SK-N-SH treated with all-trans-retinoic acid at 6 μM for 48 hours (cell line): ENCODE measurements around the gene CACNA1D.

Experiments used
- ATAC-seq: fragments of 200-7000 bp; cut with Tn5 transposase; 3 replicates; pipeline ENCODE4 v1.9.1; 2020; ENCODE audit warnings: mild to moderate bottlenecking, moderate library complexity
- BACH2 ChIP-seq: fragments of 250-450 bp; sonication (Bioruptor Pico); IDR thresholded peaks from 2 replicates; pipeline ENCODE4 v1.9.0; 2021; ENCODE audit warnings: mild to moderate bottlenecking, borderline replicate concordance
- CREB5 ChIP-seq: fragments of 250-450 bp; sonication (Bioruptor Pico); IDR thresholded peaks from 2 replicates; pipeline ENCODE4 v1.5.1; 2020; ENCODE audit warnings: low read depth, mild to moderate bottlenecking, moderate library complexity
- CSDC2 ChIP-seq: fragments of 250-450 bp; sonication (Bioruptor Pico); IDR thresholded peaks from 2 replicates; pipeline ENCODE4 v1.5.0; 2020; ENCODE audit warnings: mild to moderate bottlenecking, moderate library complexity
- ESRRG ChIP-seq: fragments of 250-450 bp; sonication (Bioruptor Pico); IDR thresholded peaks from 2 replicates; pipeline ENCODE4 v1.6.1; 2021; ENCODE audit warnings: mild to moderate bottlenecking
- GLIS3 ChIP-seq: fragments of 250-450 bp; sonication (Bioruptor Pico); IDR thresholded peaks from 2 replicates; pipeline ENCODE4 v1.5.0; 2020; ENCODE audit warnings: mild to moderate bottlenecking, moderate library complexity
- ISL1 ChIP-seq: fragments of 250-450 bp; sonication (Bioruptor Pico); IDR thresholded peaks from 2 replicates; pipeline ENCODE4 v2.1.2; 2022; ENCODE audit warnings: mild to moderate bottlenecking, moderate library complexity
- OSR1 ChIP-seq: fragments of 250-450 bp; sonication (Bioruptor Pico); IDR thresholded peaks from 2 replicates; pipeline ENCODE4 v1.8.0; 2022; ENCODE audit warnings: moderate library complexity, mild to moderate bottlenecking, inconsistent platforms
- PATZ1 ChIP-seq: fragments of 250-450 bp; sonication (Bioruptor Pico); IDR thresholded peaks from 2 replicates; pipeline ENCODE4 v1.8.0; 2020; ENCODE audit warnings: mild to moderate bottlenecking, moderate library complexity, borderline replicate concordance
- RARB ChIP-seq: fragments of 250-450 bp; sonication (Bioruptor Pico); IDR thresholded peaks from 2 replicates; pipeline ENCODE4 v1.8.0; 2021; ENCODE audit warnings: mild to moderate bottlenecking, moderate library complexity
- SNAI2 ChIP-seq: fragments of 250-450 bp; sonication (Bioruptor Pico); IDR thresholded peaks from 2 replicates; pipeline ENCODE4 v1.5.0; 2020; ENCODE audit warnings: mild to moderate bottlenecking, moderate library complexity
- ZC3H10 ChIP-seq: fragments of 250-450 bp; sonication (Bioruptor Pico); IDR thresholded peaks from 2 replicates; pipeline ENCODE4 v1.5.1; 2021; ENCODE audit warnings: mild to moderate bottlenecking, moderate library complexity
- ZFP3 ChIP-seq: fragments of 250-450 bp; sonication (Bioruptor Pico); IDR thresholded peaks from 2 replicates; pipeline ENCODE4 v1.5.0; 2020; ENCODE audit warnings: mild to moderate bottlenecking, moderate library complexity
- ZNF565 ChIP-seq: fragments of 450-650 bp; formaldehyde crosslinking; conservative IDR thresholded peaks from 2 replicates; pipeline ENCODE4 v1.5.0; 2020; ENCODE audit warnings: low read depth, mild to moderate bottlenecking, moderate library complexity
- ZNF70 ChIP-seq: fragments of 450-650 bp; formaldehyde crosslinking; IDR thresholded peaks from 2 replicates; pipeline ENCODE4 v1.5.0; 2020; ENCODE audit warnings: mild to moderate bottlenecking, moderate library complexity
- ZNF8 ChIP-seq: fragments of 450-650 bp; formaldehyde crosslinking; IDR thresholded peaks from 2 replicates; pipeline ENCODE4 v1.5.0; 2020; ENCODE audit warnings: mild to moderate bottlenecking, moderate library complexity
- TF ChIP-seq, protein P1 (sequence below): fragments of 250-450 bp; sonication (Bioruptor Pico); IDR thresholded peaks from 2 replicates; pipeline ENCODE4 v1.5.1; 2021; ENCODE audit warnings: mild to moderate bottlenecking, moderate library complexity
- TF ChIP-seq, protein P2 (sequence below): fragments of 250-450 bp; sonication (Bioruptor Pico); IDR thresholded peaks from 2 replicates; pipeline ENCODE4 v1.8.0; 2021; ENCODE audit warnings: low read depth, mild to moderate bottlenecking, moderate library complexity, borderline replicate concordance
- TF ChIP-seq, protein P3 (sequence below): fragments of 250-450 bp; sonication (Bioruptor Pico); IDR thresholded peaks from 2 replicates; pipeline ENCODE4 v1.5.0; 2020; ENCODE audit warnings: mild to moderate bottlenecking, moderate library complexity

Gene CACNA1D

GRCh38 chr3:53511246-53511645 lies 16.8 kb downstream of the CACNA1D start:
- no peak for TF ChIP-seq ZC3H10 (CRISPR knock-in tag)
- TF ChIP-seq CREB5 (CRISPR knock-in tag), result no peak
- no peak for TF ChIP-seq ISL1 (CRISPR knock-in tag)
- no peak for ATAC-seq

DNA sequence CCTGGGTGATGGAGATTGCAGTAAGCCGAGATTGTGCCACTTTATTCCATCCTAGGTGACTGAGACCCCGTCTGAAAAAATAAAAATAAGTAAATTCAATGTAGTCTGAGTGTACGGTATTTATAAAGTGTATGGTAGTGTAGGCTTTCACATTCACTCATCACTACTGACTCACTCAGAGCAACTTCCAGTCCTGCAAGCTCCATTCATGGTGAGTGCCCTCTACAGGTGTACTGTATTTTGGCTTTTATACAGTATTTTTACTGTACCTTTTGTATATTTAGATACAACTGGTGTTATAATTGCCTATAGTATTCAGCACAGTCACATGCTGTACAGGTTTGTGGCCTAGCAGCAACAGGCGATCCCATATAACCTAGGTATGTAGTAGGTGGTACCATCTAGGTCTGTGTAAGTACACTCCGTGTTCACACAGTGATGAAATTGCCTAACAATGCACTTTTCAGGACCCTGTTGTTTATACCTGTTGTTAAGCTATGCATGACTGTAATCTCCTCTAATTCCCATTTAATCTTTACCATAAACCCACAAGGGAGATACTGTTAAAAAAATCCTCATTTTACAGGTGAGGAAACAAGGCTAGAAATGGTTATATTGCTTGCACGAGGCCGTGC lies 19.3 kb downstream of the CACNA1D start:
- ATAC-seq, result peak; percentile 62
- TF ChIP-seq ZNF8 (CRISPR knock-in tag) (no peak), OSR1 (CRISPR knock-in tag) (no peak)
- TF ChIP-seq, protein P1, sequence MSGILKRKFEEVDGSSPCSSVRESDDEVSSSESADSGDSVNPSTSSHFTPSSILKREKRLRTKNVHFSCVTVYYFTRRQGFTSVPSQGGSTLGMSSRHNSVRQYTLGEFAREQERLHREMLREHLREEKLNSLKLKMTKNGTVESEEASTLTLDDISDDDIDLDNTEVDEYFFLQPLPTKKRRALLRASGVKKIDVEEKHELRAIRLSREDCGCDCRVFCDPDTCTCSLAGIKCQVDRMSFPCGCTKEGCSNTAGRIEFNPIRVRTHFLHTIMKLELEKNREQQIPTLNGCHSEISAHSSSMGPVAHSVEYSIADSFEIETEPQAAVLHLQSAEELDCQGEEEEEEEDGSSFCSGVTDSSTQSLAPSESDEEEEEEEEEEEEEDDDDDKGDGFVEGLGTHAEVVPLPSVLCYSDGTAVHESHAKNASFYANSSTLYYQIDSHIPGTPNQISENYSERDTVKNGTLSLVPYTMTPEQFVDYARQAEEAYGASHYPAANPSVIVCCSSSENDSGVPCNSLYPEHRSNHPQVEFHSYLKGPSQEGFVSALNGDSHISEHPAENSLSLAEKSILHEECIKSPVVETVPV, result no peak

DNA sequence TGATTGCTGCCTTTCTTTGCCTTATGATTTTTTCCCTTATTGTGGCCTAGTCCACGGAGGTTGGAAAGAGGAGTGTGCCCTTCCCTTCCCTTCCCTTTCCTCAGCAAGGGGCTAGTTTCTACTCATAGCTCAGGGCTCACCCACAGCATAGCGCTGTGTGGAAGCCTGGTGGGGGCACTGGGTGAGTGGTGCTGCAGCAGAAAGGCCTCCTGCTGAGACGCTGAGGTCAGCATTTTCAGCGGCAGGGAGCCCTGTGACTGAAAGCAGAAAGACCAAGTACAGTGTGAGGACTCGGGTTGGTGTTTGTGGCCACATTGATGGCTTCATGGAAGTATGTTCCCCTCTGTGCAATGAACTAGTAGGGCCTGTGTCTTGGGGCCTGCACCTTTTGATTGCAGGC lies 21.9 kb downstream of the CACNA1D start:
- no peak for ATAC-seq
- TF ChIP-seq, protein P2, sequence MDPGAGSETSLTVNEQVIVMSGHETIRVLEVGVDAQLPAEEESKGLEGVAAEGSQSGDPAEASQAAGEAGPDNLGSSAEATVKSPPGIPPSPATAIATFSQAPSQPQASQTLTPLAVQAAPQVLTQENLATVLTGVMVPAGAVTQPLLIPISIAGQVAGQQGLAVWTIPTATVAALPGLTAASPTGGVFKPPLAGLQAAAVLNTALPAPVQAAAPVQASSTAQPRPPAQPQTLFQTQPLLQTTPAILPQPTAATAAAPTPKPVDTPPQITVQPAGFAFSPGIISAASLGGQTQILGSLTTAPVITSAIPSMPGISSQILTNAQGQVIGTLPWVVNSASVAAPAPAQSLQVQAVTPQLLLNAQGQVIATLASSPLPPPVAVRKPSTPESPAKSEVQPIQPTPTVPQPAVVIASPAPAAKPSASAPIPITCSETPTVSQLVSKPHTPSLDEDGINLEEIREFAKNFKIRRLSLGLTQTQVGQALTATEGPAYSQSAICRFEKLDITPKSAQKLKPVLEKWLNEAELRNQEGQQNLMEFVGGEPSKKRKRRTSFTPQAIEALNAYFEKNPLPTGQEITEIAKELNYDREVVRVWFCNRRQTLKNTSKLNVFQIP, result no peak
- TF ChIP-seq GLIS3 (CRISPR knock-in tag) (no peak), CREB5 (CRISPR knock-in tag) (no peak), ZC3H10 (CRISPR knock-in tag) (no peak), ZNF565 (no peak), ZNF8 (CRISPR knock-in tag) (no peak), SNAI2 (CRISPR knock-in tag) (no peak), BACH2 (no peak), ZNF70 (CRISPR knock-in tag) (no peak), RARB (no peak)
- TF ChIP-seq, protein P3, sequence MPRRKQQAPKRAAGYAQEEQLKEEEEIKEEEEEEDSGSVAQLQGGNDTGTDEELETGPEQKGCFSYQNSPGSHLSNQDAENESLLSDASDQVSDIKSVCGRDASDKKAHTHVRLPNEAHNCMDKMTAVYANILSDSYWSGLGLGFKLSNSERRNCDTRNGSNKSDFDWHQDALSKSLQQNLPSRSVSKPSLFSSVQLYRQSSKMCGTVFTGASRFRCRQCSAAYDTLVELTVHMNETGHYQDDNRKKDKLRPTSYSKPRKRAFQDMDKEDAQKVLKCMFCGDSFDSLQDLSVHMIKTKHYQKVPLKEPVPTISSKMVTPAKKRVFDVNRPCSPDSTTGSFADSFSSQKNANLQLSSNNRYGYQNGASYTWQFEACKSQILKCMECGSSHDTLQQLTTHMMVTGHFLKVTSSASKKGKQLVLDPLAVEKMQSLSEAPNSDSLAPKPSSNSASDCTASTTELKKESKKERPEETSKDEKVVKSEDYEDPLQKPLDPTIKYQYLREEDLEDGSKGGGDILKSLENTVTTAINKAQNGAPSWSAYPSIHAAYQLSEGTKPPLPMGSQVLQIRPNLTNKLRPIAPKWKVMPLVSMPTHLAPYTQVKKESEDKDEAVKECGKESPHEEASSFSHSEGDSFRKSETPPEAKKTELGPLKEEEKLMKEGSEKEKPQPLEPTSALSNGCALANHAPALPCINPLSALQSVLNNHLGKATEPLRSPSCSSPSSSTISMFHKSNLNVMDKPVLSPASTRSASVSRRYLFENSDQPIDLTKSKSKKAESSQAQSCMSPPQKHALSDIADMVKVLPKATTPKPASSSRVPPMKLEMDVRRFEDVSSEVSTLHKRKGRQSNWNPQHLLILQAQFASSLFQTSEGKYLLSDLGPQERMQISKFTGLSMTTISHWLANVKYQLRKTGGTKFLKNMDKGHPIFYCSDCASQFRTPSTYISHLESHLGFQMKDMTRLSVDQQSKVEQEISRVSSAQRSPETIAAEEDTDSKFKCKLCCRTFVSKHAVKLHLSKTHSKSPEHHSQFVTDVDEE (CRISPR knock-in tag), result no peak
- TF ChIP-seq, all 23 proteins: peak for 0

- no peak for ATAC-seq
- TF ChIP-seq CSDC2, result no peak
- no peak for TF ChIP-seq CREB5 (CRISPR knock-in tag)
- TF ChIP-seq SNAI2 (CRISPR knock-in tag), result no peak
- no peak for TF ChIP-seq BACH2
- TF ChIP-seq RARB, result no peak
- TF ChIP-seq, protein P3 (CRISPR knock-in tag), result no peak
- TF ChIP-seq, protein P2, result no peak
- TF ChIP-seq ZFP3 (CRISPR knock-in tag), result no peak
- no peak for TF ChIP-seq ISL1 (CRISPR knock-in tag)
- TF ChIP-seq GLIS3 (CRISPR knock-in tag), result no peak
- TF ChIP-seq PATZ1, result no peak
- no peak for TF ChIP-seq ESRRG
Measured at GRCh38 chr3:53518495-53518981, 24.1 kb downstream of the CACNA1D start.
